Tibial nerve (tissue), 4 donors: Measurements from ENCODE around the gene PSME2. TPM values are rescaled to one million over a fixed set of nuclear protein-coding genes. Genes with fewer than 3 reads are reported as not detected.

Experiments used
- DNase-seq, 2 donors: peaks; one replicate each; pipeline ENCODE4 v3.0.0-alpha.2; 2019; ENCODE audit warnings: low spot score in 2 of 2
- H3K27ac ChIP-seq, 4 donors: fragments of 200-600 bp; sonication (generic) in 3 of 4; one replicate each; pipeline ENCODE4 v1.5.1; 2017 to 2019; ENCODE audit warnings: mild to moderate bottlenecking in 1 of 4
- H3K27me3 ChIP-seq, 2 donors: fragments of 200-600 bp; sonication (generic) in 1 of 2; one replicate each; pipeline versions ENCODE4 v1.5.1 to v1.6.0; 2017 to 2019
- H3K36me3 ChIP-seq, 3 donors: fragments of 200-600 bp; sonication (generic); one replicate each; pipeline ENCODE4 v1.5.1; 2018 to 2019
- H3K4me1 ChIP-seq, 4 donors: fragments of 200-600 bp; sonication (generic) in 3 of 4; one replicate each; pipeline ENCODE4 v1.5.1; 2017 to 2019
- H3K4me3 ChIP-seq, 4 donors: fragments of 200-600 bp; sonication (generic) in 3 of 4; one replicate each; pipeline ENCODE4 v1.5.1; 2017 to 2019; ENCODE audit warnings: mild to moderate bottlenecking in 1 of 4, moderate library complexity in 1 of 4
- H3K9me3 ChIP-seq, 4 donors: fragments of 200-600 bp; sonication (generic) in 3 of 4; one replicate each; pipeline ENCODE4 v1.5.1; 2017 to 2019
- EP300 ChIP-seq, 2 donors: sonication (generic); formaldehyde crosslinking; IDR thresholded peaks; one replicate each; pipeline ENCODE4 v1.6.1; 2017; ENCODE audit warnings: antibody characterized with exemption in 2 of 2, mild to moderate bottlenecking in 1 of 2
- POLR2A ChIP-seq, 2 donors: fragments of 450-650 bp; IDR thresholded peaks; one replicate each; pipeline ENCODE4 v1.6.1; 2017; ENCODE audit warnings: antibody characterized with exemption in 2 of 2, mild to moderate bottlenecking in 2 of 2, moderate library complexity in 2 of 2
- WGBS, 2 donors: methylation state at CpG; one replicate each; pipeline ENCODE4 v1.1.5; 2018; 5-methylcytosine and 5-hydroxymethylcytosine counted together
- total RNA-seq, 4 donors: library from RNA; depleted of rRNA; stranded (reverse); fragments of >200 nt; gene quantifications; one replicate each; pipeline ENCODE4 v1.1.0, GENCODE V29; 2016
- TF ChIP-seq, protein P1 (sequence below), 5 experiments: fragments of 200-600 bp in 3 of 5; fragments of 450-650 bp in 2 of 5; sonication (generic) in 3 of 5; IDR thresholded peaks; one replicate each; pipeline ENCODE4 v1.5.1; 2016 to 2019; ENCODE audit warnings: antibody characterized with exemption in 5 of 5, mild to moderate bottlenecking in 3 of 5, moderate library complexity in 2 of 5

Gene PSME2
- total RNA-seq, 4 donors from 2014 or later: 33.7 to 64.0 (median 51.9) TPM

DNA sequence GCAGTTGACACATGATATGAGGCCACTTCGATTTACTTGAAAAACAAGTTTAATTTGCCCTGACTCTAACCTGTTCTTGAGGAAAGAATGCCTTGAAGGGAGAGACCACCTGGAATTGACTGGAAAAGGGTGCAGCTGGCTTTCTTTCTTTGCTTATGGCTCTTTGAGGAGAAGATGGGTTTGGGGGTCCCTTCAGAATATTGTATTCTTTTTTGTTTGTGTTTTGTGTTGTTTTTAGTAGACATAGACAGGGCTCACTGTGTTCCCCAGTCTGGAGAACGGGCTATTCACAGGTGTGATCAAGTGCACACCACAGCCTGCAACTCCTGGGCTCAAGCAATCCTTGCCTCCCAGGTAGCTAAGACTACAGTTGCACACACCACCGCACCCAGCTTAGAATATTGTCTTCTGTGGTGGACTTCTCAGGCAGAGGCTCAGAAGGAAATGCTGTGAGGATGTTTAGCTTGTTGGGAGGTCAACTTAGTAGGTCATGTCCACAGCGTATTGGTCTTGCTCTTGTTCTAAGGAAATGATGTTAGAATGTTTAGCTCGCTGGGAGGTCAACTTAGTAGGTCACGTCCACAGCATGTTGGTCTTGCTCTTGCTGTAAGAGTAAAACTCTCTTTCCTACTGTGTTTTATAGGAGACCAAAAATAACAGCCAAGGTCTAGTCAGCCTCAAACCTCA, 30.1 kb downstream of the PSME2 start:
- Histone ChIP-seq H3K36me3 (peaks cover 3 to 47% (median 33%) of the 10 kb centered on the region in 3 donors), H3K27me3 (no peaks in the 10 kb centered on the region), H3K4me1 (peaks cover 4 to 19% (median 11%) of the 10 kb centered on the region in 4 donors), H3K9me3 (no peaks in the 10 kb centered on the region), H3K27ac (peak overlapping the region in 3 of 4 donors; percentile 99 to 100 (median 99)), H3K4me3 (peak overlapping the region in 3 of 4 donors; percentile 46 to 81 (median 71))
- TF ChIP-seq, protein P1, sequence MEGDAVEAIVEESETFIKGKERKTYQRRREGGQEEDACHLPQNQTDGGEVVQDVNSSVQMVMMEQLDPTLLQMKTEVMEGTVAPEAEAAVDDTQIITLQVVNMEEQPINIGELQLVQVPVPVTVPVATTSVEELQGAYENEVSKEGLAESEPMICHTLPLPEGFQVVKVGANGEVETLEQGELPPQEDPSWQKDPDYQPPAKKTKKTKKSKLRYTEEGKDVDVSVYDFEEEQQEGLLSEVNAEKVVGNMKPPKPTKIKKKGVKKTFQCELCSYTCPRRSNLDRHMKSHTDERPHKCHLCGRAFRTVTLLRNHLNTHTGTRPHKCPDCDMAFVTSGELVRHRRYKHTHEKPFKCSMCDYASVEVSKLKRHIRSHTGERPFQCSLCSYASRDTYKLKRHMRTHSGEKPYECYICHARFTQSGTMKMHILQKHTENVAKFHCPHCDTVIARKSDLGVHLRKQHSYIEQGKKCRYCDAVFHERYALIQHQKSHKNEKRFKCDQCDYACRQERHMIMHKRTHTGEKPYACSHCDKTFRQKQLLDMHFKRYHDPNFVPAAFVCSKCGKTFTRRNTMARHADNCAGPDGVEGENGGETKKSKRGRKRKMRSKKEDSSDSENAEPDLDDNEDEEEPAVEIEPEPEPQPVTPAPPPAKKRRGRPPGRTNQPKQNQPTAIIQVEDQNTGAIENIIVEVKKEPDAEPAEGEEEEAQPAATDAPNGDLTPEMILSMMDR (IDR thresholded peaks at IDR 0.05): no peak
- TF ChIP-seq POLR2A (IDR thresholded peaks at IDR 0.05) (no peak), EP300 (IDR thresholded peaks at IDR 0.05) (no peak)
- no peak for DNase-seq
- WGBS, 2 donors: 80 to 83% methylated on average over 6 of the region's 6 CpGs

DNA sequence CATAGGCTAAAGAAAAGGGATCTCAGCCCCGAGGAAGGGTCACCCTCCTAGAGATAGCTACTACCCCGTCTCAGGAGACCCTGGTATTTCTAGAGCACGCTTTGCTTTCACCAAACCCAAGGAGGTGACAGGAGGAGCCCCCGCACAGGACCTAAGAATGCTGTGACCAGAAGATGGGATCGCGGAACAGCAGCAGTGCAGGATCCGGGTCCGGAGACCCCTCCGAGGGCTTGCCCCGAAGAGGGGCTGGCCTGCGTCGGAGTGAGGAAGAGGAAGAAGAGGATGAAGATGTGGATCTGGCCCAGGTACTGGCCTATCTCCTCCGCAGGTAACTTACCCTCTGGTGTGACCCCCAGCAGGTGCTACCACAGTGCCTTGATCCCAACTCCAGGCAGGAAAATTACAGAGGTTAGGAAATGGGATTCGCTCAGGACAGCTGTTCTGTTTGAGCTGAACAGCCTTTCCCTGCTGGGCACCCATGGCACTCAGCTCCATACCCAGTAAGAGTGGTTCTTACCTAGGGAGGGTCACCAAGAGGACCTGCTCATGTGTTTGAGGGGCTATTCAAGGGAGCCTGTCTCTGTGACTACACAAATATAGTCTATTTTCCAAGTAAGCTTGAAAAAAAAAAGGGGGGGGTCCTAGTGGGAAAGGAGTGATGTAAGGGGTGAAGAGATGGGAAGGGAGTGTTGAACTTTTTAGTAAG, 30.8 kb downstream of the PSME2 start:
- 2 to 3% methylated on average over 13 to 14 of the region's 14 CpGs for WGBS, 2 donors
- DNase-seq: no peak
- peak overlapping the region; percentile 99 to 100 (median 99) for H3K27ac ChIP-seq

GRCh38 chr14:24114532-24115421, 31.6 kb downstream of the PSME2 start, which contains the start of the genes DCAF11 and NRL:
DCAF11 (plus strand) TSS chr14:24114777; CDS start chr14:24115595, 818 bp downstream.
NRL (minus strand) TSS chr14:24114949; CDS start chr14:24082848, 32,101 bp downstream.
- TF ChIP-seq EP300 (IDR thresholded peaks at IDR 0.05): peak; percentile 92 to 99
- TF ChIP-seq, protein P1 (IDR thresholded peaks at IDR 0.05): peak in 2 of 5 experiments; percentile 46 to 63
- peak in 1 of 2 donors; percentile 53 for TF ChIP-seq POLR2A (IDR thresholded peaks at IDR 0.05)
- H3K4me1 ChIP-seq: peaks cover 4 to 19% (median 11%) of the 10 kb centered on the region in 4 donors
- peak within 1 kb of the TSS; percentile 99 to 100 (median 99) for H3K27ac ChIP-seq
- DNase-seq: peak; percentile 97 to 98
- no peaks in the 10 kb centered on the region for H3K9me3 ChIP-seq
- H3K27me3 ChIP-seq: no peaks in the 10 kb centered on the region
- H3K36me3 ChIP-seq: peaks cover 0 to 32% (median 25%) of the 10 kb centered on the region in 3 donors
- 1% methylated on average over 54 to 57 of the region's 65 CpGs for WGBS, 2 donors
- H3K4me3 ChIP-seq: peak within 1 kb of the TSS; percentile 46 to 81 (median 76)

More for the DNA sequence above, 30.8 kb downstream of the PSME2 start:
- Histone ChIP-seq H3K9me3 (no peaks in the 10 kb centered on the region), H3K27me3 (no peaks in the 10 kb centered on the region), H3K4me1 (peaks cover 4 to 19% (median 11%) of the 10 kb centered on the region in 4 donors), H3K36me3 (peaks cover 0 to 40% (median 27%) of the 10 kb centered on the region in 3 donors), H3K4me3 (peak overlapping the region; percentile 46 to 81 (median 76))
- TF ChIP-seq EP300 (IDR thresholded peaks at IDR 0.05): no peak
- peak in 1 of 2 donors; percentile 4 for TF ChIP-seq POLR2A (IDR thresholded peaks at IDR 0.05)

DNA sequence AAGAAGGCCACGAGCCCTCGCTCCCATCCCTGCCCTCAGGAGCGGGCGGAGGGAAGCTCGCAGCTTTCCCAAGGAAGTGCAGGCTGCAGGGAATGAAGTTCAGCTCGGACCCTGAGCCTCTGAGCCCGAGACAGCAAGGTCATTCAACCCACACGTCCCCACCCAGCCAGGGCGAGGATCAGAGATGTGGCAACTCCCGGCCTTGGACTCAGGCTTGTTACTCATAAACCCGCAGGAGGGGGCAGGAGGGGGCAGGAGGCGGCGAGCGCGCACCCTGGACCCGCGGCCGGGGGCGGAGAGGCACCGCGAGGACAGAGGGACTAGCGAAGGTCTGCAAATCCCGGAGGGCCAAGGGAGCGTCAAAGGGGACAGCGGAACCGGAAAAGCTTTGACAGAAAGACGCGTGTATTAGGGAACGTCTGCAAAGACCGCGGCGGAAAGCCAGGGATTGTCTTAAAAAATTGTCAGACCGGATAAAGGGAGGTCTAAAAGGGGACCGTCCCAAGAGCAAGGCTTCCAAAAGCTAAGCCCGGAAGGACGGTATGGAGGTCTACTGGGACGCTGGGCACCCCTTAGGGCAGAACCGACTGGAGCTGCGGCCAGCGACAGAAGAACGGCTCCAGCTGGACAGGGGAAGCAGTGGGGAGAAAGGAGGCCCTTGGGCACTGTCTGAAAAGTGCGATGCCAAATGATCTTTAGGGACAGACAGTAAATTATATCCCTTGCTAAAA, 32.4 kb downstream of the PSME2 start:
- TF ChIP-seq, protein P1 (IDR thresholded peaks at IDR 0.05): peak in 1 of 5 experiments; percentile 10
- peak; percentile 37 to 50 for TF ChIP-seq EP300 (IDR thresholded peaks at IDR 0.05)
- TF ChIP-seq POLR2A (IDR thresholded peaks at IDR 0.05): peak in 1 of 2 donors; percentile 10
- DNase-seq: peak; percentile 71 to 74
- H3K4me3 ChIP-seq: peak overlapping the region; percentile 46 to 81 (median 76)
- H3K27me3 ChIP-seq: no peaks in the 10 kb centered on the region
- H3K9me3 ChIP-seq: no peaks in the 10 kb centered on the region
- H3K36me3 ChIP-seq: peaks cover 0 to 24% (median 18%) of the 10 kb centered on the region in 3 donors
- WGBS, 2 donors: 0 to 1% methylated on average over 37 of the region's 42 CpGs
- H3K4me1 ChIP-seq: peaks cover 4 to 23% (median 11%) of the 10 kb centered on the region in 4 donors
- peak overlapping the region; percentile 99 to 100 (median 99) for H3K27ac ChIP-seq
